Measurements from ENCODE around the gene CDH23. TPM values are rescaled to one million over a fixed set of nuclear protein-coding genes. Genes with fewer than 3 reads are reported as not detected.
A peak's percentile ranks its signal among the peaks of the same experiment; 100 is the strongest.

The CDH23 gene
- total and polyA plus RNA-seq, 2 of the 8 experiments (the other 6 are each of a cell fraction or from before 2014, with no cell fraction given): 1.9 to 4.9 TPM

DNA sequence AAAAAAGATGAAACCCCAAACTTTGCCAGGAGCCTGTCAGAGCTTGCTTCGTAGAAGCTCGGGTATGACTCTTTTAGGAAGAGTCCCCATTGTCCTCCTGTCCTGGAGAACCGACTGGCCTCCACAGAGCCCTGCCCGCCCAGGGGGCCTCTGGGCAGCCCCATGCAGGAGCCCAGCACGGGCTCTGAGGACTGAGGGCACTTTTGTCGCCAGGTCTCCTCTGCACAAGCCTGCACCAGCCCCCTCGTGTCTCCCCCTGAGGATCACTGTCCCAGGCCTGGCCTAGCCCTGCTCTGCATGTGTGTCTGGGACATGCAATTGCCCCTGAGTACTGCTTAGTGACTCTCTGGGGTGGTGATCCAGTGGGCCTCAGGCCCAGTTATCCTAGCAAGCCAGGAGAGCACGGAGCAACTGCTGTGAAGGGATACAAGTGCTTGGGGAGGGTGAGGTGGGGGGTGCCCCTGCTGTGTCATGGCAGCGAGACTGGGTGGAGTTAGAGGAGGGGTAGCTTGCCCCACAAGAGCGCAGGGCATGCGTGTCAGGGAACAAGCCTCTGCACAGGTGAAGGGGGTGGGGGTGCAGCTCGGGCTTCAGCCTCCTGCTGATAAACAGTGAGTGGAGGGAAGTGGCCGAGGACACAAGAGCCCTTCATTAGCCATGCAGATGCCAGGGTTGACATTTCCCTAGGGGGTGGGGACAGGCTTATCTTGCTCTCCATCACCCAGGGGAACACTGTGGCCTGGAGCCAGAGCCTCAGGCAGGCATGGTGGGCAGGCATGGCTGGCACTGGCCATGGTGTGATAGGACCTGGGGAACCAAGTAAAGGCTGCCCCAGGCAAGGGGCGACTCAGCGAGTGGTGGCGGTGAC lies 179.4 kb downstream of the CDH23 start:
- Histone ChIP-seq H2BK5ac (ENCODE audit: low read depth, low read length) (no peak overlapping the region; the same call in 1 of the 2 replicates), H3K27ac (ENCODE audit: low read depth, low read length) (no peak overlapping the region), H3K18ac (ENCODE audit: extremely low read depth, low read length) (peak overlapping the region; percentile 26), H4K20me1 (replicated peaks in 1 of 2; ENCODE audit: control insufficient read depth in 1 of 2, insufficient read depth in 2 of 2, low read length in 2 of 2) (no peaks in the 10 kb centered on the region), H3K4me1 (replicated peaks in 1 of 4; ENCODE audit: control insufficient read depth in 3 of 4, insufficient read depth in 4 of 4, low read length in 3 of 4) (peaks cover 3 to 28% (median 20%) of the 10 kb centered on the region in 4 experiments), H4K91ac (replicated peaks; ENCODE audit: insufficient read length, low read length) (peak overlapping the region; percentile 3), H2BK20ac (ENCODE audit: low read length) (no peak overlapping the region), H3K56ac (replicated peaks; ENCODE audit: insufficient read length, low read depth, low read length) (no peak overlapping the region), H2BK120ac (replicated peaks; ENCODE audit: low read depth, low read length) (no peak overlapping the region), H3K4ac (replicated peaks; ENCODE audit: insufficient read length, low read depth, low read length) (no peak overlapping the region), H2AFZ (ENCODE audit: low read length) (no peak overlapping the region), H3K4me2 (ENCODE audit: insufficient read depth in 1 of 2, low read depth in 2 of 2, low read length in 2 of 2) (no peak overlapping the region), H4K5ac (ENCODE audit: insufficient read length, low read depth, low read length) (no peak overlapping the region), H3K23ac (ENCODE audit: insufficient read length) (no peak overlapping the region), H3K79me1 (ENCODE audit: low read depth, low read length) (no peaks in the 10 kb centered on the region), H2BK12ac (ENCODE audit: low read depth, low read length) (no peak overlapping the region), H3K36me3 (ENCODE audit: control insufficient read depth in 2 of 4, insufficient read depth in 4 of 4, low read length in 3 of 4) (no peaks in the 10 kb centered on the region), H3K9me3 (ENCODE audit: insufficient read depth in 2 of 2, low read depth in 1 of 2, low read length in 1 of 2) (no peaks in the 10 kb centered on the region), H3K23me2 (ENCODE audit: low read depth, low read length) (no peaks in the 10 kb centered on the region; the same call in 1 of the 2 replicates), H3K9ac (replicated peaks in 1 of 4; ENCODE audit: extremely low read depth in 1 of 4, low read depth in 3 of 4, low read length in 3 of 4) (no peak overlapping the region), H2AK5ac (ENCODE audit: low read depth, low read length) (no peak overlapping the region), H3K4me3 (ENCODE audit: extremely low read depth in 1 of 4, insufficient read depth in 2 of 4, low read depth in 3 of 4, low read length in 4 of 4) (no peak overlapping the region), H2BK15ac (ENCODE audit: low read length) (0 out of 2 replicates have a peak overlapping the region, but pooled peaks have one; percentile 25), H3K14ac (ENCODE audit: insufficient read length) (no peak overlapping the region), H3K27me3 (replicated peaks in 1 of 4; ENCODE audit: control insufficient read depth in 3 of 4, extremely low read depth in 1 of 4, insufficient read depth in 3 of 4, low read length in 3 of 4) (no peaks in the 10 kb centered on the region), H3K79me2 (ENCODE audit: control insufficient read depth in 1 of 2, insufficient read depth in 2 of 2, low read length in 2 of 2) (no peaks in the 10 kb centered on the region), H4K8ac (ENCODE audit: extremely low read depth, insufficient read depth, low read length) (no peak overlapping the region)
- no peak for DNase-seq (ENCODE audit: low read depth in 1 of 2, low spot score in 2 of 2)
- no peak for TF ChIP-seq SP4 (IDR thresholded peaks at IDR 0.05; ENCODE audit: low read length)
- TF ChIP-seq POLR2AphosphoS5 (IDR thresholded peaks at IDR 0.05; ENCODE audit: low read depth, low read length): no peak
- no peak for TF ChIP-seq CEBPB (IDR thresholded peaks at IDR 0.05; ENCODE audit: low read depth, low read length)
- TF ChIP-seq CBX8 (IDR thresholded peaks at IDR 0.05; ENCODE audit: borderline replicate concordance, low read depth, low read length): no peak
- no peak for TF ChIP-seq SP1 (IDR thresholded peaks at IDR 0.05; ENCODE audit: low read depth, low read length)
- TF ChIP-seq ZNF274 (IDR thresholded peaks at IDR 0.05; ENCODE audit: borderline replicate concordance, extremely low read depth, low read length): no peak
- POLR2A ChIA-PET (ENCODE audit: partially characterized antibody): no interaction called here
- 82% methylated on average over 16 of the region's 16 CpGs; no CpG with 5 or more reads in 1 of the 2 experiments for WGBS, 2 experiments (ENCODE audit: extremely low coverage in 1 of 2, insufficient coverage in 1 of 2, insufficient read length in 1 of 2, insufficient replicate concordance in 2 of 2, low coverage in 1 of 2, low lambda C conversion rate in 2 of 2, missing lambda C conversion rate in 1 of 2)
- FAIRE-seq: no peak
- CTCF ChIA-PET (ENCODE audit: partially characterized antibody): interaction anchor here (0.6 to 16.0 kb wide), 16 partner anchors 9 to 262 kb away, joined by 3 to 161 read pairs (median 4); partner anchors contain the start of gene CDH23
